ENCODE data around the gene CINP.
"Not testable (repeated sequence)": the region's sequence is repeated elsewhere in the genome, so short reads cannot be mapped to it uniquely, and the experiment has no call there.

DNA sequence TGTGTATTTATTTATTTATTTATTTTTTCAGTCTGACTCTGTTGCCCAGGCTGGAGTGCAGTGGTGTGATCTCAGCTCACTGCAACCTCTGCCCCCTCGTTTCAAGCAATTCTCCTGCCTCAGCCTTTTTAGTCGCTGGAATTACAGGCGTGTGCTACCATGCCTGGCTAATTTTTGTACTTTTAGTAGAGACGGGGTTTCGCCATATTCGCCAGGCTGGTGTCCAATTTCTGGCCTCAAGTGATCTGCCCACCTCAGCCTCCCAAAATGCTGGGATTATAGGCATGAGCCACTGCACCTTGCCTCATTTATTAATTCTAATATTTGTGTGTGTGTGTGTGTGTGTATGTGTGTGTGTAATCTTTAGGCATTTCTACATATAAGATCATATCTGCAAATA, 33.3 kb downstream of the CINP start:
- TF ChIP-seq, protein P1, sequence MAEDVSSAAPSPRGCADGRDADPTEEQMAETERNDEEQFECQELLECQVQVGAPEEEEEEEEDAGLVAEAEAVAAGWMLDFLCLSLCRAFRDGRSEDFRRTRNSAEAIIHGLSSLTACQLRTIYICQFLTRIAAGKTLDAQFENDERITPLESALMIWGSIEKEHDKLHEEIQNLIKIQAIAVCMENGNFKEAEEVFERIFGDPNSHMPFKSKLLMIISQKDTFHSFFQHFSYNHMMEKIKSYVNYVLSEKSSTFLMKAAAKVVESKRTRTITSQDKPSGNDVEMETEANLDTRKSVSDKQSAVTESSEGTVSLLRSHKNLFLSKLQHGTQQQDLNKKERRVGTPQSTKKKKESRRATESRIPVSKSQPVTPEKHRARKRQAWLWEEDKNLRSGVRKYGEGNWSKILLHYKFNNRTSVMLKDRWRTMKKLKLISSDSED (CRISPR knock-in tag; IDR thresholded peaks at IDR 0.05): not testable (repeated sequence)
- not testable (repeated sequence) for TF ChIP-seq MED13 (CRISPR knock-in tag; IDR thresholded peaks at IDR 0.05); ZFP37 (CRISPR knock-in tag; IDR thresholded peaks at IDR 0.05; ENCODE audit: borderline replicate concordance)
